MM.1S (cell line): ENCODE measurements around the gene DUS2.

Experiments used
- CTCF ChIP-seq: fragments of 300-600 bp; sonication (generic); IDR thresholded peaks from 2 replicates; pipeline ENCODE4 v1.5.1; 2016; ENCODE audit warnings: antibody characterized with exemption, low read length, mixed read lengths
- EZH2 ChIP-seq: fragments of 300-600 bp; sonication (generic); optimal IDR thresholded peaks from 2 replicates; pipeline ENCODE3; 2017; ENCODE audit warnings: low read depth, mild to moderate bottlenecking, antibody characterized with exemption, low read length, mixed read lengths
- EZH2phosphoT487 ChIP-seq: fragments of 300-600 bp; sonication (generic); IDR thresholded peaks from 2 replicates; pipeline ENCODE4 v1.6.1; 2018; ENCODE audit warnings: antibody characterized with exemption, low read length

GRCh38 chr16:68040506-68041288, 17.6 kb downstream of the DUS2 start:
- TF ChIP-seq CTCF (peak; percentile 88), EZH2 (no peak), EZH2phosphoT487 (no peak)
